RWPE2 (cell line): ENCODE measurements around the gene E2F4.

Experiments used
- ATAC-seq: fragments of 200-7000 bp; cut with Tn5 transposase; 3 replicates; pipeline ENCODE4 v1.9.1; 2021; ENCODE audit warnings: low read depth
- DNase-seq: peaks from one replicate; pipeline ENCODE4 v3.0.0-alpha.2; 2020; ENCODE audit warnings: low spot score
- H3K27ac ChIP-seq: fragments of 450-650 bp; 2 replicates; pipeline ENCODE4 v1.5.1; 2017; ENCODE audit warnings: mild to moderate bottlenecking; ENCODE audit not compliant: poor library complexity, severe bottlenecking
- H3K27me3 ChIP-seq: fragments of 250-450 bp; sonication (Bioruptor Pico); 2 replicates; pipeline ENCODE4 v1.5.1; 2021; ENCODE audit warnings: mild to moderate bottlenecking, moderate library complexity; ENCODE audit not compliant: insufficient read depth, poor library complexity, severe bottlenecking
- H3K36me3 ChIP-seq: fragments of 250-450 bp; sonication (Bioruptor Pico); 2 replicates; pipeline ENCODE4 v1.5.1; 2020; ENCODE audit warnings: low read depth, mild to moderate bottlenecking, moderate library complexity
- H3K4me1 ChIP-seq: fragments of 250-450 bp; sonication (Bioruptor Pico); 2 replicates; pipeline ENCODE4 v1.5.1; 2021; ENCODE audit warnings: mild to moderate bottlenecking, moderate library complexity; ENCODE audit not compliant: insufficient read depth, poor library complexity, severe bottlenecking
- H3K4me3 ChIP-seq: fragments of 250-450 bp; sonication (Bioruptor Pico); 2 replicates; pipeline ENCODE4 v1.5.1; 2021; ENCODE audit warnings: mild to moderate bottlenecking, moderate library complexity; ENCODE audit not compliant: severe bottlenecking
- H3K9me3 ChIP-seq: fragments of 250-450 bp; sonication (Bioruptor Pico); 2 replicates; pipeline ENCODE4 v1.5.1; 2021; ENCODE audit warnings: mild to moderate bottlenecking, moderate library complexity; ENCODE audit not compliant: severe bottlenecking
- CTCF ChIP-seq: fragments of 450-650 bp; IDR thresholded peaks from one replicate; pipeline ENCODE4 v1.5.1; 2017; ENCODE audit warnings: mild to moderate bottlenecking, moderate library complexity; ENCODE audit not compliant: poor library complexity, severe bottlenecking

Gene E2F4

GRCh38 chr16:67191995-67192681 is at the start of gene E2F4:
Gene E2F4 (plus strand): TSS chr16:67192155. CDS start chr16:67192228, 73 bp downstream.
- Histone ChIP-seq H3K36me3 (peaks cover 45% of the 10 kb centered on the region), H3K4me1 (peaks cover 8% of the 10 kb centered on the region), H3K4me3 (peak within 1 kb of the TSS; percentile 79), H3K9me3 (no peaks in the 10 kb centered on the region), H3K27ac (peak within 1 kb of the TSS; percentile 61), H3K27me3 (no peaks in the 10 kb centered on the region)
- DNase-seq (peak; percentile 91), ATAC-seq (peak; percentile 96)
- no peak for TF ChIP-seq CTCF

- no peaks in the 10 kb centered on the region for H3K4me1 ChIP-seq
- ATAC-seq (no peak), DNase-seq (no peak)
- H3K27ac ChIP-seq, result no peak overlapping the region
- H3K9me3 ChIP-seq, result no peaks in the 10 kb centered on the region
- H3K36me3 ChIP-seq, result peaks cover 86% of the 10 kb centered on the region
- H3K27me3 ChIP-seq, result no peaks in the 10 kb centered on the region
- no peak overlapping the region for H3K4me3 ChIP-seq
- TF ChIP-seq CTCF, result no peak
Observed at GRCh38 chr16:67142342-67142741, 49.6 kb upstream of the E2F4 start.

- no peaks in the 10 kb centered on the region for H3K27me3 ChIP-seq
- H3K4me1 ChIP-seq, result no peaks in the 10 kb centered on the region
- TF ChIP-seq CTCF, result no peak
- DNase-seq, result no peak
- peaks cover 77% of the 10 kb centered on the region for H3K36me3 ChIP-seq
- ATAC-seq, result no peak
- H3K4me3 ChIP-seq, result no peak overlapping the region
- H3K9me3 ChIP-seq, result no peaks in the 10 kb centered on the region
- no peak overlapping the region for H3K27ac ChIP-seq
Observed at GRCh38 chr16:67144943-67145342, 47.0 kb upstream of the E2F4 start.

GRCh38 chr16:67145746-67146145 is 46.2 kb upstream of the E2F4 start:
- Histone ChIP-seq H3K9me3 (no peaks in the 10 kb centered on the region), H3K36me3 (peaks cover 69% of the 10 kb centered on the region), H3K27me3 (no peaks in the 10 kb centered on the region), H3K4me1 (no peaks in the 10 kb centered on the region), H3K4me3 (no peak overlapping the region), H3K27ac (no peak overlapping the region)
- TF ChIP-seq CTCF, result no peak
- ATAC-seq, result no peak
- DNase-seq, result no peak
